Measurements from ENCODE around the gene CREB5. TPM values are rescaled to one million over a fixed set of nuclear protein-coding genes. Genes with fewer than 3 reads are reported as not detected.

Gene CREB5
- total RNA-seq, 1 experiment from 2014 or later, result 2.1 TPM

DNA sequence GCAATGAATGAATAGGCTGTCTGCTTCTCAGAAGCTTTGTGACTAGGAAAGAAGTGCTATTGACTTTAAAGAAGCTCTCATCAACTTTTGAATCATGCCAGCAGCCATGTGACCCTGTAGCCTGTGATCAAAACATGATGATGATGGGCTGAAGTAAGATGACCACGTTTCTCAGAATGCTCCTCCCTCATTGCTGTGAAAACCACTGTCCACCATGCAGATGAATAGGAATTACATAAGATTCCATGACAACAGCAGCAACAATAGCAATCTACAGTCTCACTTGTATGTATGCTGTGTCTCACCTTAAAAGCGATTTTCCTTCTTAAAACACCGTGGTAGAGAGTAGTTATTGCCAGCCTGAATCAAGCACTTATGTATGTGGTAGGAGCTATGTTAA, 317.4 kb downstream of the CREB5 start:
- no peaks in the 10 kb centered on the region for H3K27me3 ChIP-seq (ENCODE audit: insufficient read depth, low read depth)
- no peaks in the 10 kb centered on the region for H3K9me3 ChIP-seq (ENCODE audit: insufficient read depth, low read depth)
- no peaks in the 10 kb centered on the region for H3K9me2 ChIP-seq (ENCODE audit: insufficient read depth)
- TF ChIP-seq, protein P1, sequence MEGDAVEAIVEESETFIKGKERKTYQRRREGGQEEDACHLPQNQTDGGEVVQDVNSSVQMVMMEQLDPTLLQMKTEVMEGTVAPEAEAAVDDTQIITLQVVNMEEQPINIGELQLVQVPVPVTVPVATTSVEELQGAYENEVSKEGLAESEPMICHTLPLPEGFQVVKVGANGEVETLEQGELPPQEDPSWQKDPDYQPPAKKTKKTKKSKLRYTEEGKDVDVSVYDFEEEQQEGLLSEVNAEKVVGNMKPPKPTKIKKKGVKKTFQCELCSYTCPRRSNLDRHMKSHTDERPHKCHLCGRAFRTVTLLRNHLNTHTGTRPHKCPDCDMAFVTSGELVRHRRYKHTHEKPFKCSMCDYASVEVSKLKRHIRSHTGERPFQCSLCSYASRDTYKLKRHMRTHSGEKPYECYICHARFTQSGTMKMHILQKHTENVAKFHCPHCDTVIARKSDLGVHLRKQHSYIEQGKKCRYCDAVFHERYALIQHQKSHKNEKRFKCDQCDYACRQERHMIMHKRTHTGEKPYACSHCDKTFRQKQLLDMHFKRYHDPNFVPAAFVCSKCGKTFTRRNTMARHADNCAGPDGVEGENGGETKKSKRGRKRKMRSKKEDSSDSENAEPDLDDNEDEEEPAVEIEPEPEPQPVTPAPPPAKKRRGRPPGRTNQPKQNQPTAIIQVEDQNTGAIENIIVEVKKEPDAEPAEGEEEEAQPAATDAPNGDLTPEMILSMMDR (conservative IDR thresholded peaks at IDR 0.05), result no peak
- no peak for TF ChIP-seq EZH2 (IDR thresholded peaks at IDR 0.05; ENCODE audit: low read depth)
- intact Hi-C loops (cut with micrococcal nuclease; ENCODE audit: unreplicated experiment), result no loop called here
- no peak overlapping the region for H3K4me3 ChIP-seq
- POLR2A ChIA-PET (ENCODE audit: unreplicated experiment), result no interaction called here
- H3K79me2 ChIP-seq (ENCODE audit: low read depth), result no peaks in the 10 kb centered on the region
- no TSS peak for BruUV-seq (replicated peaks)
- no peak for DNase-seq
- CTCF ChIA-PET, result interaction anchor here (0.5 kb wide), 1 partner anchor 340 kb away, joined by 7 read pairs; no protein-coding TSS in a partner anchor
- H2AFZ ChIP-seq, result no peak overlapping the region
- H3F3A ChIP-seq (ENCODE audit: insufficient read depth, low read depth), result no peaks in the 10 kb centered on the region
- H3K36me3 ChIP-seq (ENCODE audit: low read depth), result no peaks in the 10 kb centered on the region
- no peak overlapping the region for H3K4me2 ChIP-seq
- H3K27ac ChIP-seq, result no peak overlapping the region
- peaks cover 8% of the 10 kb centered on the region; the same call in 1 of the 2 replicates for H3K4me1 ChIP-seq (replicated peaks; ENCODE audit: insufficient read depth)
- no peaks in the 10 kb centered on the region for H4K20me1 ChIP-seq (ENCODE audit: insufficient read depth)

DNA sequence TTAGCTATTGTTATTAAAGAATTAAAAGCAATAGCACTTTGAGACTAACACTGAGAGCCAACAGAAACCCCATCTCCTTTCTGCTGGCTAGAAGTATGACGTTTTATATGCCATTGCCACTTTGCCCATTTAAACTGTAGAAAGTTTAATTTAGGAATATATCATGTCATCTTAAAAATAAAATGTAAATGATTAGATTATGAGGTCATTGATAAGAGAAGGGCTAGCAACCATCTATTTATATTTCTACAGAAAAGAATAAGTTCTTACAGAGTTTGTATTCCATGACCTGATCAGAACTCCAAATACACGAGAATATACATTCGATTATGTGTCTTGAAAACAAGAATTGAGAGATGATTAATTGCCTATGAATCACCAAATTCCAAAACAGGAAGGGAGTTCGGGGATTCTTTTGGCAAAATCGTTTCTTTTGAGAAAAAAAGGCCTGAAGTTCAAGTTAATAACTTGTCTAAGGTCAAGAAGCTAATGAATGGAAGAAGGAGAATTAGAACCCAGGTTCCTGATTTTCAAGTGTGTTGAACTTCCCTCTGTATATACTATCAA, 318.9 kb downstream of the CREB5 start:
- Histone ChIP-seq H3K4me1 (replicated peaks; ENCODE audit: insufficient read depth) (peaks cover 8% of the 10 kb centered on the region; the same call in 1 of the 2 replicates), H3K4me2 (no peak overlapping the region), H3K27me3 (ENCODE audit: insufficient read depth, low read depth) (no peaks in the 10 kb centered on the region), H3K79me2 (ENCODE audit: low read depth) (no peaks in the 10 kb centered on the region), H3K4me3 (no peak overlapping the region), H3K36me3 (ENCODE audit: low read depth) (no peaks in the 10 kb centered on the region), H4K20me1 (ENCODE audit: insufficient read depth) (no peaks in the 10 kb centered on the region), H3F3A (ENCODE audit: insufficient read depth, low read depth) (no peaks in the 10 kb centered on the region), H3K9me2 (ENCODE audit: insufficient read depth) (no peaks in the 10 kb centered on the region), H3K27ac (no peak overlapping the region), H3K9me3 (ENCODE audit: insufficient read depth, low read depth) (no peaks in the 10 kb centered on the region), H2AFZ (no peak overlapping the region)
- ChIA-PET POLR2A (ENCODE audit: unreplicated experiment) (no interaction called here), CTCF (interaction anchor here (0.6 kb wide), 1 partner anchor 50 kb away, joined by 4 read pairs; no protein-coding TSS in a partner anchor)
- no TSS peak for BruUV-seq (replicated peaks)
- intact Hi-C loops (cut with micrococcal nuclease; ENCODE audit: unreplicated experiment), result no loop called here
- TF ChIP-seq, protein P1 (conservative IDR thresholded peaks at IDR 0.05), result no peak
- no peak for TF ChIP-seq EZH2 (IDR thresholded peaks at IDR 0.05; ENCODE audit: low read depth)
- DNase-seq, result no peak

DNA sequence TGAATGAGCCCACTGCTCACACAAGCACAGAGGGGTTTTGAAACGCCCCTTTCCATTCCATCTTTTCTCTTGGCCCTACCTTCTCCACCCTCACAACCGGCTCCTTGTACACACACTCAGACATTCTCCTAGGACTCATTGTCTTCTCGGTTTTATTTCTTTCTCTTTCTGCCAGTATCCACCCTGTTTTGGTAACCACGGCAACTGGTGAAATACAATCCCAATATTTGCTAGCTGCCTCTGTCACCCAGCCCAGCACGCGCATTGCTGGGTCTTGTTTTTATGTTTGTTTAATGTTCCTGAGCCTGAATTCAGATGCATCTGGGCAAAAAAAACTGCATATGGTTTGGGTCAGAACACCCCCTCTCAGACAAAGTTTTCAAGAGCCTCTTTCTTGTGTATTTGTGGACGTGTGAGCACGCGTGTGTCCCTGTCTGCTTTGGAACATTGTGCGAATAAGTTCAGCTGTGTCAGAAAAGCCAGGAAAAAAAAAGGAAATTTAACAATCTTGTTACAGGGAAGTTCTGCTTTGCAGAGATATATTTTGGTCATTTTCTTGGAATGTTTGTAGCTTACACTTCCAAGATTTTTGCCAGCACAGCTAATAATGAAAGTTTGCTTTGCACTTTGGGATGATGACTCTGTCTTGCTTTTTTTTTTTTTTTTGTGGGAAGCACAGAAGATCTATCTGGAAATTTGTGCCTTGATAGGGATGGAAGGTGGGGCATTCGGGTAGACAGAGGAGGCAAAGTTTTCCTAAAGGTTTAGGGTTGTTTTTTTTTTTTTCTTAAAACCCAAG, 320.0 kb downstream of the CREB5 start:
- Histone ChIP-seq H3F3A (ENCODE audit: insufficient read depth, low read depth) (no peaks in the 10 kb centered on the region), H3K4me3 (no peak overlapping the region), H3K79me2 (ENCODE audit: low read depth) (no peaks in the 10 kb centered on the region), H3K27ac (no peak overlapping the region), H4K20me1 (ENCODE audit: insufficient read depth) (no peaks in the 10 kb centered on the region), H3K9me3 (ENCODE audit: insufficient read depth, low read depth) (no peaks in the 10 kb centered on the region), H3K27me3 (ENCODE audit: insufficient read depth, low read depth) (no peaks in the 10 kb centered on the region), H2AFZ (no peak overlapping the region), H3K4me1 (replicated peaks; ENCODE audit: insufficient read depth) (peaks cover 8% of the 10 kb centered on the region; the same call in 1 of the 2 replicates), H3K36me3 (ENCODE audit: low read depth) (no peaks in the 10 kb centered on the region), H3K4me2 (no peak overlapping the region), H3K9me2 (ENCODE audit: insufficient read depth) (no peaks in the 10 kb centered on the region)
- ChIA-PET CTCF (no interaction called here), POLR2A (ENCODE audit: unreplicated experiment) (no interaction called here)
- no TSS peak for BruUV-seq (replicated peaks)
- peak in 1 of 2 experiments; percentile 5 for DNase-seq
- intact Hi-C loops (cut with micrococcal nuclease; ENCODE audit: unreplicated experiment), result no loop called here
- TF ChIP-seq, protein P1 (conservative IDR thresholded peaks at IDR 0.05), result no peak
- TF ChIP-seq EZH2 (IDR thresholded peaks at IDR 0.05; ENCODE audit: low read depth), result no peak
